Lower leg skin (tissue), 3 donors: Measurements from ENCODE around the gene JMJD1C.

Experiments used
- POLR2A ChIP-seq, 2 donors: fragments of 450-650 bp; IDR thresholded peaks; one replicate each; pipeline ENCODE4 v1.6.1; 2016 to 2017; ENCODE audit warnings: antibody characterized with exemption in 2 of 2, mild to moderate bottlenecking in 1 of 2, moderate library complexity in 1 of 2
- TF ChIP-seq, protein P1 (sequence below), 3 donors: fragments of 450-650 bp; IDR thresholded peaks; one replicate each; pipeline ENCODE4 v1.5.1; 2016; ENCODE audit warnings: antibody characterized with exemption in 3 of 3, mild to moderate bottlenecking in 3 of 3, moderate library complexity in 2 of 3

DNA sequence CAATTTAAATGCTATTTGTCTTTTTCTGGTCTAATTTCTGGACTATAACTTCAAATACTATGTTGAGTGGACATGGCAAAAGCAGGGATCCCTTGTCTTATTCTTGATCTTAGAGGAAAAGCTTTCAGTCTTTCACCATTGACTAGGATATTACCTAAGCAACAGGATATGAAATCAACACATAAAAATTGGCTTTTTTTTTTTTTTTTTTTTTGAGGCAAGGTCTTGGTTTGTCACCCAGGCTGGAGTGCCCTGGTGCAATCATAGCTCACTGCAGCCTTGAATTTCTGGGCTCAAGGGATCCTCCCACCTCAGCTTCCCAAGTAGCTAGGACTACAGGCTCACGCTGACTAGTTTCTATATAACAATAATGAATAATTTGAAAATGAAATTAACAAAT, 90.8 kb downstream of the JMJD1C start:
- TF ChIP-seq, protein P1, sequence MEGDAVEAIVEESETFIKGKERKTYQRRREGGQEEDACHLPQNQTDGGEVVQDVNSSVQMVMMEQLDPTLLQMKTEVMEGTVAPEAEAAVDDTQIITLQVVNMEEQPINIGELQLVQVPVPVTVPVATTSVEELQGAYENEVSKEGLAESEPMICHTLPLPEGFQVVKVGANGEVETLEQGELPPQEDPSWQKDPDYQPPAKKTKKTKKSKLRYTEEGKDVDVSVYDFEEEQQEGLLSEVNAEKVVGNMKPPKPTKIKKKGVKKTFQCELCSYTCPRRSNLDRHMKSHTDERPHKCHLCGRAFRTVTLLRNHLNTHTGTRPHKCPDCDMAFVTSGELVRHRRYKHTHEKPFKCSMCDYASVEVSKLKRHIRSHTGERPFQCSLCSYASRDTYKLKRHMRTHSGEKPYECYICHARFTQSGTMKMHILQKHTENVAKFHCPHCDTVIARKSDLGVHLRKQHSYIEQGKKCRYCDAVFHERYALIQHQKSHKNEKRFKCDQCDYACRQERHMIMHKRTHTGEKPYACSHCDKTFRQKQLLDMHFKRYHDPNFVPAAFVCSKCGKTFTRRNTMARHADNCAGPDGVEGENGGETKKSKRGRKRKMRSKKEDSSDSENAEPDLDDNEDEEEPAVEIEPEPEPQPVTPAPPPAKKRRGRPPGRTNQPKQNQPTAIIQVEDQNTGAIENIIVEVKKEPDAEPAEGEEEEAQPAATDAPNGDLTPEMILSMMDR (IDR thresholded peaks at IDR 0.05), result no peak
- no peak for TF ChIP-seq POLR2A (IDR thresholded peaks at IDR 0.05)
